Fibroblast of the aortic adventitia (primary cell): Measurements from ENCODE around the gene SLFN14. TPM values are rescaled to one million over a fixed set of nuclear protein-coding genes. Genes with fewer than 3 reads are reported as not detected.

ENCODE experiments used
- DNase-seq: peaks from one replicate; pipeline ENCODE4 v3.0.0-alpha.2; 2010; ENCODE audit warnings: low read depth
- H3K4me3 ChIP-seq: 2 replicates; pipeline ENCODE4 v1.5.1; 2011; ENCODE audit warnings: low read depth, mild to moderate bottlenecking, control low read depth, low read length, moderate library complexity
- CTCF ChIP-seq: IDR thresholded peaks from 2 replicates; pipeline ENCODE4 v1.5.1; 2011; ENCODE audit warnings: mild to moderate bottlenecking, low read length, control low read depth, inconsistent platforms; ENCODE audit not compliant: insufficient read depth
- total RNA-seq: library from RNA; depleted of rRNA; stranded (reverse); fragments of >200 nt; gene quantifications from 2 replicates; pipeline ENCODE4 v1.2.3, GENCODE V29; 2012; ENCODE audit warnings: low replicate concordance

Gene SLFN14
- total RNA-seq, 1 donor = not detected

- DNase-seq = no peak
- H3K4me3 ChIP-seq = peak overlapping the region; percentile 94
- TF ChIP-seq CTCF = no peak
These were observed 18.4 kb upstream of the SLFN14 start for GRCh38 chr17:35578929-35579432.

DNA sequence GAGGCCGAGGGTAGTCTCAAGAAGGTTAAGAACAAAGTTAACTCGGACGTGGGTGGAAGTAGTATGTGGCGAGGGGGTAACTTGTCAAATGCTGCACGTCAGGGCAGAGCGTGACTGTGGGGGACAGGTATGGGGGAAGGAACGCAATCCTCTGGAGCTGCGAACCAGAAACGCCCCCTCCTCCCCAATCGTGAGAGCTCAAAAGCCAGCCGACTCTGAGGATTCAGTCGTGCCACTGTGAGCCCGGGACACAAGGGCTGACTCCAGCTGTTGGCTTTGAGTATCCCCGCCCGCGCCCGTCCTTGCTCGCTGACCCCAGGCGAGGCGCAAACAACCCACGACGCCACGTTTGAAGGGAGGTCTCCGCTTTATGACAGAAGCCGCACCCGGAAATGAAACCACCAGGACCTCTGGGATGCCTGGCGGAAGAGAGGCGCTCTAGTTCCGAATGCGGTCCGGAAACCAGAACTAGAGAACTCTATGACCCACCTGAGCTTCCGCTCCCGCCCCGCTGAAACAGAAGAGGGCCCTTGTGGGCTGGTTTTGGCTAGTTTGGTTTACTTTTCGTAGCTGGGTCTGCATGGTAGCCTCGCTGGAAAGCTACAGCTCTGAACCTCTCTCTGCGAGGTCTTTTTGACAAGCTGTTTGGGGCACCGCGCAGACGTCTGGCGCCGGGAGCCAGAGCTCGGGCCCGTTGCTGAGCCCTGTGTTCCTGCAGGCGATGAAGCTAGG is 17.7 kb upstream of the SLFN14 start, which contains the start of gene PEX12:
Gene PEX12 (minus strand): TSS at position 375 of the 732 bp plus-strand sequence. CDS start 550 bp downstream, outside the sequence.
- peak; percentile 84 for DNase-seq

GRCh38 chr17:35577830-35578196 is 17.2 kb upstream of the SLFN14 start:
- TF ChIP-seq CTCF = no peak
- DNase-seq = peak; percentile 16
- H3K4me3 ChIP-seq = peak overlapping the region; percentile 94

More for the DNA sequence above, 17.7 kb upstream of the SLFN14 start, which contains the start of gene PEX12:
- no peak for TF ChIP-seq CTCF
- peak within 1 kb of the TSS; percentile 94 for H3K4me3 ChIP-seq

DNA sequence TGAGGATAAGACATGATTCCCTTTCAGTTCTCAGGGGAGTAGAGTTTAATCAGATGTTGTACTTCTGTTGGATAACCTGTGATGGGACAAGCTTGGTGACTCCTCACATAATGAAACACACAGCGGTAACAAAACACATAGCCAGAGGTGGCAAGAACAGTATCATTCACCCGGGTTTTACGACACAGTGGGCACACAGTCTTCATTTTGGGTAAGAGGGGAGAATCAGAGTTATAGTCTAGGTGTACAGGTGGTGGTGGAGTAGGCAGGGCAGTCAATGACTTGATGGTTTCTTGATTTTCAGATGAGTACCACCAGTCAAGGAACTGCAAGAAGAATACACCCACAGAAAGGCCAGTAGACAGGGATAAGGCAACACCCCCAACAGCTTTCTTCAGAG is 15.1 kb upstream of the SLFN14 start:
- no peak overlapping the region for H3K4me3 ChIP-seq
- no peak for DNase-seq
- no peak for TF ChIP-seq CTCF

- no peak for DNase-seq
- no peak overlapping the region for H3K4me3 ChIP-seq
- TF ChIP-seq CTCF = no peak
These were observed 8.8 kb upstream of the SLFN14 start for GRCh38 chr17:35569405-35569804.

- no peak for TF ChIP-seq CTCF
These were observed 7.9 kb upstream of the SLFN14 start for GRCh38 chr17:35568561-35568960.

More at GRCh38 chr17:35568561-35568960, 7.9 kb upstream of the SLFN14 start:
- peak; percentile 43 for DNase-seq
- peak overlapping the region; percentile 98 for H3K4me3 ChIP-seq
